Activated CD8-positive, alpha-beta memory T cell treated with anti-CD3 and anti-CD28 coated beads for 24 hours (primary cell): ENCODE data around the gene CHI3L1.

Source experiments
- DNase-seq: peaks from one replicate; pipeline ENCODE4 v3.0.0-alpha.2; 2020

CHI3L1 gene

DNA sequence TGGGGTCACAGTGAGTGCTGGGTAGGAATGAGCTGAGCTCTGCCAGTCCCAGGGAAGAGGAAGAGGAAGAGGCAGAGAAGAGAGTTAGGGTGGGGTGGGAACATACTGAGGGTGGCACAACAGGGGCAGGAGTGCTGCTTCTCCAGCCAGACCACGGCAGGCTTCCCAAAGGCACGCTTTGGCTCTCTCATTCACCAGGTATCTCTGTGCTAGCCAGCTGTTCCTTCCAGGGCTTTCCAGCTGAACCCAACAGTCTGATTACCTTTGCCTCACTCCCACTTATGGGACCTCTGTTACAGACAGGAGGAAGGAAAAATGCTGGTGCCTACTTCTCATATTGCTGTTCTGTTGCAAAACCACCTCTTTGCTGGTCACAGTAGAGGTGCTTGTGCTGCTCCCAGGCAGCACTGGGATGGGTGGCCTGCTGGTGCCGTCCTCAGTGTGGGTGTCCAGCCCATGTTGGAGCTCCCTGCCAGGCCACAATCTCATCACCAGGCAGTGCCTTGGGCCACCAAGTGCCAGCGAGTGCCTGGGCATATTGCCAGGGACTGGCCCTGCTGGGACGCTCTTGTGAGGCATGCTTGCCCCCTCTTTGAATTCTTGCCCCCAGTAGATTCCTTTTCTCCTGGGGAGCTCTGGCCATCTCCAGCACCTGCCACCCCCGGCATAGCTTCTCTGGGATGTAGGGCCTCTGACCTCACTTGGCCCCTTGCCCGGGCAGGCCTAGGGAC lies 56.8 kb downstream of the CHI3L1 start:
- DNase-seq: peak; percentile 44
